ENCODE data around the gene VPS4A.

VPS4A gene

DNA sequence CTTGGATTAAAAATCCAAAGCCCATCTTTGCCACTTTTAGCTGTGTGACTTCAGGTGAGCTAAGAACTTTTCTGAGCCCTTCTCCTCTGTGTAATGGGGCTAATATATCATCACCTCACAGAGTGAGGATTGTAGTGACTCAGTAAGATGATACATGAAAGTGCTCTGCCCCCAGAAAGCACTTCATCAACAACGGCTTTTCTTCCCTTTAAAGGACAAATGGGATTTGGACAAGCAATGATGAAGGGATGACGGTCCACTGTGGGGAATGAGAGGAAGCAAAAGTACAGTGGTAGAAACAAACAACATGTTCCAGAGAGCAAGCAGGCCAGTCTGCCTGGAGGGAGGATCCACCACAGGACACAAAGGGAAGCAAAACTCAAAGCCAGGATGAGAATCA lies 54.8 kb downstream of the VPS4A start:
- no peak for TF ChIP-seq CTCF (IDR thresholded peaks at IDR 0.05; ENCODE audit: borderline replicate concordance, insufficient read depth, low read depth, low read length)

DNA sequence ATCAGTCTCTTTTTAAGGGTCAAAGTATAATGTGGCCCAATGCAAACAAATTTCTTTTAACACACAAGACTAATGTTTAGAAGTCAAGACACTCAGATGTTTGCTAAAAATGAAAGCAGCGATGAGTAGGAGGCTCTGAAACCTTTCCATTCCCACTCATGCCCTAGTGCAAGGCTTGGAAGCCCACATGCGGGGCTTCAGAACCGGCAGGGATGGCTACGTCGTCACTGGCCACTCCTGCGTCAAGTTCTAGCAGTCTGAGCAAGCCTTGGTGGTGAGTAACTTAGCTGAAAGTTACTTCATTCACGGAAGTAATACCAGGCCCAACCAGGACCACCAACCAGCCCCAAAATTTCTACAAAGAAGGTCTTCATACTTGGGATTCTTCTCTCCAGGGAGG lies 55.3 kb downstream of the VPS4A start:
- no peak overlapping the region for H3K4me3 ChIP-seq (ENCODE audit: low read depth, low read length)
- TF ChIP-seq CTCF (IDR thresholded peaks at IDR 0.05; ENCODE audit: borderline replicate concordance, insufficient read depth, low read depth, low read length) = no peak

More for the DNA sequence above, 54.8 kb downstream of the VPS4A start:
- H3K4me3 ChIP-seq (ENCODE audit: low read depth, low read length) = no peak overlapping the region

DNA sequence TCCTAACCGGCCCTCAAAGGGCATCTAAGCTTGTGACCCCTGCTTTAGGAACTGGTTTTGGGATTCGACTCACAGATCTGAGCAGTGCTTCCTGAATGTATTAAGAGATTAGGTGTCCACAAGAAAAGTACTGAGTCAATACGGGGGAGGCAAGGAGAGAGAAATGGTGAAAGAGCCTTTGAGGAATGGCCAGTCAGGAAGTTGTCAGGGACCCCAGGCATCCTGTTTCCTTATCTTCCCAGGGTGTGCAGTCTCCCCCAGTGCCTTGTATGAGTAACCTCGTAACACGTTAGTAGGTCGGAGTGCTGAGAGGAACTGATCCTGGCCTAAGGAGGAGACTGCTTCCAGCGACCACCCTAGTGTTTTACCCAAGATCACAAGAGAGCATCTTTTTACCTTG lies 56.8 kb downstream of the VPS4A start:
- H3K4me3 ChIP-seq (ENCODE audit: low read depth, low read length) = no peak overlapping the region
- no peak for TF ChIP-seq CTCF (IDR thresholded peaks at IDR 0.05; ENCODE audit: borderline replicate concordance, insufficient read depth, low read depth, low read length)

DNA sequence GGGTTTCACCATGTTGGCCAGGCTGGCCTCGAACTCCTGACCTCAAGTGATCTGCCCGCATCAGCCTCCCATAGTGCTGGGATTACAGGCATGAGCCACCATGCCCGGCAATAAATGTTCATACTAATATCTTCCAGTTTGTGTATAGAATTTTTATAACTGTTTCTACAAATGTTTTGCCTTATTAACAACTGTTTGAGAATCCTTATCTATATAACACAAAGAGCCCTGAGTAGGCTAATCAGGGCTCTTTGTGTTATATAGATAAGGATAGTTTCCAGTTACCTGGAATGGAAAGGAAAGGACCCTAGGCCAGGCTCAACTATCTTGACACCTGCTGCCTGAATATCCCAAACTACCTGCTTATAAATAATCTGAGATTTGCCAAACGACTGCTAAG lies 57.7 kb downstream of the VPS4A start:
- no peak overlapping the region for H3K4me3 ChIP-seq (ENCODE audit: low read depth, low read length)
- TF ChIP-seq CTCF (IDR thresholded peaks at IDR 0.05; ENCODE audit: borderline replicate concordance, insufficient read depth, low read depth, low read length) = no peak

DNA sequence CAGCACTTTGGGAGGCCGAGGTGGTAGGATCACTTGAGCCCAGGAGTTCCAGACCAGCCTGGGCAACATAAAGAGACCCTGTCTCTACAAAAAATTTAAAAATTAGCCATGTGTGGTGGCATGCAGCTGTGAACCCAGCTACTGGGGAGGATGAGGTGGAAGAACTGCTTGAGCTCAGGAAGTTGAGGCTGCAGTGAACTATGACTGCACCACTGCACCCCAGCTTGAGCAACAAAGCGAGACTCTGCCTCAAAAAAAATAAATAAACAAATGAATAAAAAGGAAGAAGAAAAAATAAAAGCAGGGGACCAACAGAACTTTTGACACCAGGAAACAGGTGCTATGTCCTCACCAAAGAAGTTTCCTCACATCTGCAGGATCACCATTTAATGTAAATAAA lies 60.4 kb downstream of the VPS4A start:
- TF ChIP-seq CTCF (IDR thresholded peaks at IDR 0.05; ENCODE audit: borderline replicate concordance, insufficient read depth, low read depth, low read length) = no peak
- no peak overlapping the region for H3K4me3 ChIP-seq (ENCODE audit: low read depth, low read length)

GRCh38 chr16:69373019-69373418 lies 61.9 kb downstream of the VPS4A start:
- H3K4me3 ChIP-seq (ENCODE audit: low read depth, low read length) = no peak overlapping the region
- TF ChIP-seq CTCF (IDR thresholded peaks at IDR 0.05; ENCODE audit: borderline replicate concordance, insufficient read depth, low read depth, low read length) = no peak
